Measurements from ENCODE around the gene WDR54.
A peak's percentile ranks its signal among the peaks of the same experiment; 100 is the strongest.

Gene WDR54

GRCh38 chr2:74425523-74425922 lies 4.0 kb downstream of the WDR54 start:
- Histone ChIP-seq H3K4me3 (ENCODE audit: severe bottlenecking) (no peak overlapping the region), H3K4me1 (ENCODE audit: insufficient read depth, poor library complexity, severe bottlenecking) (peaks cover 30% of the 10 kb centered on the region), H3K27me3 (ENCODE audit: insufficient read depth, poor library complexity, severe bottlenecking) (no peaks in the 10 kb centered on the region), H3K36me3 (ENCODE audit: low read depth) (peaks cover 67% of the 10 kb centered on the region), H3K27ac (ENCODE audit: poor library complexity, severe bottlenecking) (peak overlapping the region; percentile 92), H3K9me3 (ENCODE audit: severe bottlenecking) (no peaks in the 10 kb centered on the region)
- DNase-seq (ENCODE audit: low spot score) (peak; percentile 84), ATAC-seq (ENCODE audit: low read depth) (peak; percentile 70)
- no peak for TF ChIP-seq CTCF (IDR thresholded peaks at IDR 0.05; ENCODE audit: poor library complexity, severe bottlenecking)

GRCh38 chr2:74426181-74426758 lies 4.7 kb downstream of the WDR54 start:
- no peaks in the 10 kb centered on the region for H3K9me3 ChIP-seq (ENCODE audit: severe bottlenecking)
- no peak for TF ChIP-seq CTCF (IDR thresholded peaks at IDR 0.05; ENCODE audit: poor library complexity, severe bottlenecking)
- H3K4me3 ChIP-seq (ENCODE audit: severe bottlenecking): no peak overlapping the region
- no peaks in the 10 kb centered on the region for H3K27me3 ChIP-seq (ENCODE audit: insufficient read depth, poor library complexity, severe bottlenecking)
- ATAC-seq (ENCODE audit: low read depth): no peak
- DNase-seq (ENCODE audit: low spot score): no peak
- H3K36me3 ChIP-seq (ENCODE audit: low read depth): peaks cover 74% of the 10 kb centered on the region
- H3K4me1 ChIP-seq (ENCODE audit: insufficient read depth, poor library complexity, severe bottlenecking): peaks cover 26% of the 10 kb centered on the region
- peak overlapping the region; percentile 92 for H3K27ac ChIP-seq (ENCODE audit: poor library complexity, severe bottlenecking)

- H3K36me3 ChIP-seq (ENCODE audit: low read depth): peaks cover 87% of the 10 kb centered on the region
- no peaks in the 10 kb centered on the region for H3K9me3 ChIP-seq (ENCODE audit: severe bottlenecking)
- H3K27me3 ChIP-seq (ENCODE audit: insufficient read depth, poor library complexity, severe bottlenecking): no peaks in the 10 kb centered on the region
- no peak for TF ChIP-seq CTCF (IDR thresholded peaks at IDR 0.05; ENCODE audit: poor library complexity, severe bottlenecking)
- peak overlapping the region; percentile 92 for H3K27ac ChIP-seq (ENCODE audit: poor library complexity, severe bottlenecking)
- ATAC-seq (ENCODE audit: low read depth) (no peak), DNase-seq (ENCODE audit: low spot score) (no peak)
- no peak overlapping the region for H3K4me3 ChIP-seq (ENCODE audit: severe bottlenecking)
- H3K4me1 ChIP-seq (ENCODE audit: insufficient read depth, poor library complexity, severe bottlenecking): peaks cover 26% of the 10 kb centered on the region
These were observed 6.0 kb downstream of the WDR54 start for GRCh38 chr2:74427551-74427950.

- TF ChIP-seq CTCF (IDR thresholded peaks at IDR 0.05; ENCODE audit: poor library complexity, severe bottlenecking): no peak
- ATAC-seq (ENCODE audit: low read depth) (no peak), DNase-seq (ENCODE audit: low spot score) (no peak)
- no peak overlapping the region for H3K4me3 ChIP-seq (ENCODE audit: severe bottlenecking)
- H3K36me3 ChIP-seq (ENCODE audit: low read depth): peaks cover 83% of the 10 kb centered on the region
- no peaks in the 10 kb centered on the region for H3K27me3 ChIP-seq (ENCODE audit: insufficient read depth, poor library complexity, severe bottlenecking)
- peaks cover 26% of the 10 kb centered on the region for H3K4me1 ChIP-seq (ENCODE audit: insufficient read depth, poor library complexity, severe bottlenecking)
- peak overlapping the region; percentile 92 for H3K27ac ChIP-seq (ENCODE audit: poor library complexity, severe bottlenecking)
- no peaks in the 10 kb centered on the region for H3K9me3 ChIP-seq (ENCODE audit: severe bottlenecking)
These were observed 7.1 kb downstream of the WDR54 start for GRCh38 chr2:74428675-74429074.

Data from RWPE2 (cell line).